ENCODE measurements around the gene CXorf58.

The CXorf58 gene

GRCh38 chrX:23938690-23939089, 30.9 kb downstream of the CXorf58 start:
- no peaks in the 10 kb centered on the region for H3K36me3 ChIP-seq (ENCODE audit: insufficient read depth, low read length)
- no peaks in the 10 kb centered on the region for H4K20me1 ChIP-seq (ENCODE audit: insufficient read depth, low read length)
- H3K27me3 ChIP-seq (ENCODE audit: insufficient read depth, low read length), result no peaks in the 10 kb centered on the region
- TF ChIP-seq EZH2 (IDR thresholded peaks at IDR 0.05; ENCODE audit: borderline replicate concordance, low read length), result no peak
- TF ChIP-seq CTCF (IDR thresholded peaks at IDR 0.05; ENCODE audit: low read length), result no peak
- no peak overlapping the region for H3K4me3 ChIP-seq (ENCODE audit: low read depth, low read length, poor library complexity, severe bottlenecking)
- no peak overlapping the region for H3K4me2 ChIP-seq (ENCODE audit: low read length)
- H3K9me2 ChIP-seq (ENCODE audit: low read depth, low read length), result no peaks in the 10 kb centered on the region
- no peak overlapping the region for H2AFZ ChIP-seq (ENCODE audit: low read length)
- H3K79me2 ChIP-seq (ENCODE audit: insufficient read depth, low read length), result no peaks in the 10 kb centered on the region
- H3K27ac ChIP-seq (ENCODE audit: low read depth, low read length, poor library complexity, severe bottlenecking), result no peak overlapping the region
- H3K9ac ChIP-seq (ENCODE audit: low read length), result no peak overlapping the region
- H3K4me1 ChIP-seq (ENCODE audit: insufficient read depth, low read length, severe bottlenecking), result no peaks in the 10 kb centered on the region
- H3F3A ChIP-seq (ENCODE audit: insufficient read depth, low read length), result no peaks in the 10 kb centered on the region
- no peaks in the 10 kb centered on the region for H3K9me3 ChIP-seq (ENCODE audit: low read length)

GRCh38 chrX:23939203-23939602, 31.4 kb downstream of the CXorf58 start:
- no peaks in the 10 kb centered on the region for H3K79me2 ChIP-seq (ENCODE audit: insufficient read depth, low read length)
- no peak overlapping the region for H3K9ac ChIP-seq (ENCODE audit: low read length)
- H3K36me3 ChIP-seq (ENCODE audit: insufficient read depth, low read length), result no peaks in the 10 kb centered on the region
- no peak overlapping the region for H3K4me3 ChIP-seq (ENCODE audit: low read depth, low read length, poor library complexity, severe bottlenecking)
- H3K27ac ChIP-seq (ENCODE audit: low read depth, low read length, poor library complexity, severe bottlenecking), result no peak overlapping the region
- H4K20me1 ChIP-seq (ENCODE audit: insufficient read depth, low read length), result no peaks in the 10 kb centered on the region
- no peaks in the 10 kb centered on the region for H3K27me3 ChIP-seq (ENCODE audit: insufficient read depth, low read length)
- H3K4me2 ChIP-seq (ENCODE audit: low read length), result no peak overlapping the region
- no peaks in the 10 kb centered on the region for H3F3A ChIP-seq (ENCODE audit: insufficient read depth, low read length)
- H3K9me2 ChIP-seq (ENCODE audit: low read depth, low read length), result no peaks in the 10 kb centered on the region
- no peak overlapping the region for H2AFZ ChIP-seq (ENCODE audit: low read length)
- H3K9me3 ChIP-seq (ENCODE audit: low read length), result no peaks in the 10 kb centered on the region
- no peaks in the 10 kb centered on the region for H3K4me1 ChIP-seq (ENCODE audit: insufficient read depth, low read length, severe bottlenecking)
- TF ChIP-seq CTCF (IDR thresholded peaks at IDR 0.05; ENCODE audit: low read length) (no peak), EZH2 (IDR thresholded peaks at IDR 0.05; ENCODE audit: borderline replicate concordance, low read length) (no peak)

GRCh38 chrX:23944234-23944633, 36.4 kb downstream of the CXorf58 start:
- Histone ChIP-seq H3K36me3 (ENCODE audit: insufficient read depth, low read length) (no peaks in the 10 kb centered on the region), H3K4me2 (ENCODE audit: low read length) (no peak overlapping the region), H4K20me1 (ENCODE audit: insufficient read depth, low read length) (no peaks in the 10 kb centered on the region), H3K9ac (ENCODE audit: low read length) (no peak overlapping the region), H3K4me1 (ENCODE audit: insufficient read depth, low read length, severe bottlenecking) (no peaks in the 10 kb centered on the region), H3K27me3 (ENCODE audit: insufficient read depth, low read length) (no peaks in the 10 kb centered on the region), H3K9me2 (ENCODE audit: low read depth, low read length) (no peaks in the 10 kb centered on the region), H3K9me3 (ENCODE audit: low read length) (no peaks in the 10 kb centered on the region), H3K27ac (ENCODE audit: low read depth, low read length, poor library complexity, severe bottlenecking) (no peak overlapping the region), H2AFZ (ENCODE audit: low read length) (no peak overlapping the region), H3F3A (ENCODE audit: insufficient read depth, low read length) (no peaks in the 10 kb centered on the region), H3K79me2 (ENCODE audit: insufficient read depth, low read length) (no peaks in the 10 kb centered on the region), H3K4me3 (ENCODE audit: low read depth, low read length, poor library complexity, severe bottlenecking) (no peak overlapping the region)
- TF ChIP-seq EZH2 (IDR thresholded peaks at IDR 0.05; ENCODE audit: borderline replicate concordance, low read length) (no peak), CTCF (IDR thresholded peaks at IDR 0.05; ENCODE audit: low read length) (no peak)
